Panc1 (cell line): ENCODE data around the gene SLC9A8.

ENCODE experiments used
- POLR2AphosphoS5 ChIP-seq: IDR thresholded peaks from 2 replicates; pipeline ENCODE4 v1.6.1; 2012; ENCODE audit warnings: mild to moderate bottlenecking, low read depth, low read length, moderate library complexity
- SIN3A ChIP-seq: IDR thresholded peaks from 2 replicates; pipeline ENCODE4 v1.6.1; 2012; ENCODE audit warnings: low read depth, mild to moderate bottlenecking, low read length, moderate library complexity, borderline replicate concordance; ENCODE audit not compliant: insufficient read depth
- TCF7L2 ChIP-seq: IDR thresholded peaks from 2 replicates; pipeline ENCODE4 v1.6.1; 2011; ENCODE audit warnings: mild to moderate bottlenecking, low read depth, low read length, inconsistent platforms
- TF ChIP-seq, protein P1 (sequence below): fragments of 450-650 bp; IDR thresholded peaks from 2 replicates; pipeline ENCODE4 v1.5.1; 2017; ENCODE audit warnings: mild to moderate bottlenecking
- TF ChIP-seq, protein P2 (sequence below), 2 experiments: IDR thresholded peaks; 2 replicates each; pipeline ENCODE4 v1.6.1; 2011 to 2012; ENCODE audit warnings: low read depth in 2 of 2, control low read depth in 1 of 2, low read length in 1 of 2, mild to moderate bottlenecking in 1 of 2, moderate library complexity in 1 of 2; ENCODE audit not compliant: insufficient read depth in 1 of 2

DNA sequence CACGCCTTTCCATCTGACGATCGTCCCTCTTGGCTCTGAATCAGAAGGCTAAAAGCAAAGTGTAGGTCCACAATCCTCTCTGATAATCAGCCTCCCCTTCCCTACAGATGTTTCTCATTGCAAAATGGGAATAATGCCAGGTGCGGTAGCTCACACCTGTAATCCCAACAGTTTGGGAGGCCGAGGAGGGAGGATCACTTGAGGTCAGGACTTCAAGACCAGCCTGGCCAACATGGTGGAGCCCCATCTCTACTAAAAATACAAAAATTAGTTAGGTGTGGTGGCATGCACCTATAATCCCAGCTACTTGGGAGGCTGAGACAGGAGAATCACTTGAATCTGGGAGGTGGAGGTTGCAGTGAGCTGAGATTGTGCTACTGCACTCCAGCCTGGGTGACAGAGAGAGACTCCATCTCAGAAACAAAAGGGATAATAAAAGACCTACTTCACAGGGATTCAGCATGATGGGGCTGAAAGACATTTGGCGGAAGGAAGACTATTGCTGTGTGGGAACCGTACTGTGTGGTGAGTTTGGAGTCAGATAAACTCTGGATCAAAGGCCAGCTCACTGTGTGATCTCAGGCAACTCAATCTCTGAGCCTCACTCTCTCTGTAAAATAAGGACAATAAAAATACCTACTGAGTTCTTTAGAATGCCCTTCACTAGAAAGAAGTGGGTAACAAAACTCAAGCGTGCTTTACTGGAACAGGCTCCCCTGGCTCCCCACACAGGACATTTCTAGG is 15.9 kb upstream of the SLC9A8 start:
- TF ChIP-seq, protein P1, sequence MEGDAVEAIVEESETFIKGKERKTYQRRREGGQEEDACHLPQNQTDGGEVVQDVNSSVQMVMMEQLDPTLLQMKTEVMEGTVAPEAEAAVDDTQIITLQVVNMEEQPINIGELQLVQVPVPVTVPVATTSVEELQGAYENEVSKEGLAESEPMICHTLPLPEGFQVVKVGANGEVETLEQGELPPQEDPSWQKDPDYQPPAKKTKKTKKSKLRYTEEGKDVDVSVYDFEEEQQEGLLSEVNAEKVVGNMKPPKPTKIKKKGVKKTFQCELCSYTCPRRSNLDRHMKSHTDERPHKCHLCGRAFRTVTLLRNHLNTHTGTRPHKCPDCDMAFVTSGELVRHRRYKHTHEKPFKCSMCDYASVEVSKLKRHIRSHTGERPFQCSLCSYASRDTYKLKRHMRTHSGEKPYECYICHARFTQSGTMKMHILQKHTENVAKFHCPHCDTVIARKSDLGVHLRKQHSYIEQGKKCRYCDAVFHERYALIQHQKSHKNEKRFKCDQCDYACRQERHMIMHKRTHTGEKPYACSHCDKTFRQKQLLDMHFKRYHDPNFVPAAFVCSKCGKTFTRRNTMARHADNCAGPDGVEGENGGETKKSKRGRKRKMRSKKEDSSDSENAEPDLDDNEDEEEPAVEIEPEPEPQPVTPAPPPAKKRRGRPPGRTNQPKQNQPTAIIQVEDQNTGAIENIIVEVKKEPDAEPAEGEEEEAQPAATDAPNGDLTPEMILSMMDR = no peak
- TF ChIP-seq, protein P2, sequence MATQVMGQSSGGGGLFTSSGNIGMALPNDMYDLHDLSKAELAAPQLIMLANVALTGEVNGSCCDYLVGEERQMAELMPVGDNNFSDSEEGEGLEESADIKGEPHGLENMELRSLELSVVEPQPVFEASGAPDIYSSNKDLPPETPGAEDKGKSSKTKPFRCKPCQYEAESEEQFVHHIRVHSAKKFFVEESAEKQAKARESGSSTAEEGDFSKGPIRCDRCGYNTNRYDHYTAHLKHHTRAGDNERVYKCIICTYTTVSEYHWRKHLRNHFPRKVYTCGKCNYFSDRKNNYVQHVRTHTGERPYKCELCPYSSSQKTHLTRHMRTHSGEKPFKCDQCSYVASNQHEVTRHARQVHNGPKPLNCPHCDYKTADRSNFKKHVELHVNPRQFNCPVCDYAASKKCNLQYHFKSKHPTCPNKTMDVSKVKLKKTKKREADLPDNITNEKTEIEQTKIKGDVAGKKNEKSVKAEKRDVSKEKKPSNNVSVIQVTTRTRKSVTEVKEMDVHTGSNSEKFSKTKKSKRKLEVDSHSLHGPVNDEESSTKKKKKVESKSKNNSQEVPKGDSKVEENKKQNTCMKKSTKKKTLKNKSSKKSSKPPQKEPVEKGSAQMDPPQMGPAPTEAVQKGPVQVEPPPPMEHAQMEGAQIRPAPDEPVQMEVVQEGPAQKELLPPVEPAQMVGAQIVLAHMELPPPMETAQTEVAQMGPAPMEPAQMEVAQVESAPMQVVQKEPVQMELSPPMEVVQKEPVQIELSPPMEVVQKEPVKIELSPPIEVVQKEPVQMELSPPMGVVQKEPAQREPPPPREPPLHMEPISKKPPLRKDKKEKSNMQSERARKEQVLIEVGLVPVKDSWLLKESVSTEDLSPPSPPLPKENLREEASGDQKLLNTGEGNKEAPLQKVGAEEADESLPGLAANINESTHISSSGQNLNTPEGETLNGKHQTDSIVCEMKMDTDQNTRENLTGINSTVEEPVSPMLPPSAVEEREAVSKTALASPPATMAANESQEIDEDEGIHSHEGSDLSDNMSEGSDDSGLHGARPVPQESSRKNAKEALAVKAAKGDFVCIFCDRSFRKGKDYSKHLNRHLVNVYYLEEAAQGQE (IDR thresholded peaks at IDR 0.05; ENCODE audit: insufficient read depth in 1 of 2, low read depth in 2 of 2, low read length in 1 of 2) = no peak
- TF ChIP-seq TCF7L2 = no peak
- no peak for TF ChIP-seq SIN3A
- TF ChIP-seq POLR2AphosphoS5 = no peak
